SK-N-MC (cell line): ENCODE results near the gene RIC8A.

Source experiments
- EZH2 ChIP-seq: fragments of 200-600 bp; sonication (generic); IDR thresholded peaks from one replicate; pipeline ENCODE4 v1.6.1; 2017; ENCODE audit warnings: antibody characterized with exemption
- POLR2AphosphoS5 ChIP-seq: IDR thresholded peaks from 2 replicates; pipeline ENCODE4 v1.6.1; 2012; ENCODE audit warnings: mild to moderate bottlenecking, low read depth, low read length, borderline replicate concordance

- TF ChIP-seq EZH2 = no peak
- TF ChIP-seq POLR2AphosphoS5 = no peak
These were observed 8.8 kb downstream of the RIC8A start for GRCh38 chr11:216081-216974.
